IMR-90 (cell line): Measurements from ENCODE around the gene ASB13.

Experiments used
- BHLHE40 ChIP-seq: fragments of 150-350 bp; IDR thresholded peaks from 2 replicates; pipeline ENCODE4 v1.6.1; 2016; ENCODE audit warnings: mild to moderate bottlenecking, low read depth, low read length
- CEBPB ChIP-seq: IDR thresholded peaks from 2 replicates; pipeline ENCODE4 v1.6.1; 2012; ENCODE audit warnings: low read depth, low read length, improper control_type of control experiment
- CHD1 ChIP-seq: IDR thresholded peaks from 2 replicates; pipeline ENCODE4 v1.6.1; 2012; ENCODE audit warnings: low read depth, low read length, improper control_type of control experiment
- MAZ ChIP-seq: IDR thresholded peaks from 2 replicates; pipeline ENCODE4 v1.6.1; 2012; ENCODE audit warnings: low read depth, mild to moderate bottlenecking, low read length, improper control_type of control experiment, moderate library complexity, borderline replicate concordance
- MXI1 ChIP-seq: IDR thresholded peaks from 2 replicates; pipeline ENCODE4 v1.6.1; 2012; ENCODE audit warnings: low read depth, mild to moderate bottlenecking, low read length, moderate library complexity, borderline replicate concordance
- NFE2L2 ChIP-seq: fragments of 150-350 bp; IDR thresholded peaks from 2 replicates; pipeline ENCODE4 v1.6.1; 2016; ENCODE audit warnings: low read depth, mild to moderate bottlenecking, low read length
- POLR2A ChIP-seq: IDR thresholded peaks from 2 replicates; pipeline ENCODE4 v1.6.1; 2012; ENCODE audit warnings: mild to moderate bottlenecking, low read depth, low read length
- RAD21 ChIP-seq: IDR thresholded peaks from 2 replicates; pipeline ENCODE4 v1.6.1; 2012; ENCODE audit warnings: low read length, improper control_type of control experiment
- RCOR1 ChIP-seq: IDR thresholded peaks from 2 replicates; pipeline ENCODE4 v1.6.1; 2012; ENCODE audit warnings: mild to moderate bottlenecking, low read length, improper control_type of control experiment; ENCODE audit not compliant: insufficient replicate concordance
- RFX5 ChIP-seq: IDR thresholded peaks from 2 replicates; pipeline ENCODE4 v1.8.0; 2012; ENCODE audit warnings: low read depth, mild to moderate bottlenecking, low read length, moderate library complexity
- SMC3 ChIP-seq: fragments of 150-350 bp; IDR thresholded peaks from 2 replicates; pipeline ENCODE4 v1.6.1; 2016; ENCODE audit warnings: low read depth, mild to moderate bottlenecking, antibody characterized with exemption, low read length, moderate library complexity
- TF ChIP-seq, protein P1 (sequence below): conservative IDR thresholded peaks from 2 replicates; pipeline ENCODE4 v1.5.1; 2012; ENCODE audit warnings: mild to moderate bottlenecking, low read depth, low read length, improper control_type of control experiment
- TF ChIP-seq, protein P2 (sequence below): fragments of 150-350 bp; IDR thresholded peaks from 2 replicates; pipeline ENCODE4 v1.6.1; 2017; ENCODE audit warnings: mild to moderate bottlenecking, antibody characterized with exemption, low read length, low read depth

DNA sequence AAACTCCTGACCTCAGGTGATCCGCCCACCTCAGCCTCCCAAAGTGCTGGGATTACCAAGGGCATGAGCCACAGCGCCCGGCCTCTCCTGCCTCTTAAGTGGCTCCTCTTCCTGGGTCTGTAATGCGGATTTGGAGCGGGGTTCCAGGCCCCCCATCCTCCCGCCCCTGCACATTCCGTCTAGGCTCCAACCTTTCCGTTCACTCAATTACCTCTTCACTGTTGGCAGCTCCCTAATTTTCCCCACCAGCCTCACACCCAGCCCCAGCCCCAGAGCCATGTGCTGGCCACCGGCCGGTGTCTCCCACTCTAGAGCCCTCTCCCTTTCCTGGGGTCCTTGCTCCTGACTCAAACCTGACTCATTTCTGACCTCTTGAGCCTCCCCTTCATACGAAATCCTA, 16.6 kb downstream of the ASB13 start:
- no peak for TF ChIP-seq SMC3
- no peak for TF ChIP-seq RFX5
- TF ChIP-seq, protein P1, sequence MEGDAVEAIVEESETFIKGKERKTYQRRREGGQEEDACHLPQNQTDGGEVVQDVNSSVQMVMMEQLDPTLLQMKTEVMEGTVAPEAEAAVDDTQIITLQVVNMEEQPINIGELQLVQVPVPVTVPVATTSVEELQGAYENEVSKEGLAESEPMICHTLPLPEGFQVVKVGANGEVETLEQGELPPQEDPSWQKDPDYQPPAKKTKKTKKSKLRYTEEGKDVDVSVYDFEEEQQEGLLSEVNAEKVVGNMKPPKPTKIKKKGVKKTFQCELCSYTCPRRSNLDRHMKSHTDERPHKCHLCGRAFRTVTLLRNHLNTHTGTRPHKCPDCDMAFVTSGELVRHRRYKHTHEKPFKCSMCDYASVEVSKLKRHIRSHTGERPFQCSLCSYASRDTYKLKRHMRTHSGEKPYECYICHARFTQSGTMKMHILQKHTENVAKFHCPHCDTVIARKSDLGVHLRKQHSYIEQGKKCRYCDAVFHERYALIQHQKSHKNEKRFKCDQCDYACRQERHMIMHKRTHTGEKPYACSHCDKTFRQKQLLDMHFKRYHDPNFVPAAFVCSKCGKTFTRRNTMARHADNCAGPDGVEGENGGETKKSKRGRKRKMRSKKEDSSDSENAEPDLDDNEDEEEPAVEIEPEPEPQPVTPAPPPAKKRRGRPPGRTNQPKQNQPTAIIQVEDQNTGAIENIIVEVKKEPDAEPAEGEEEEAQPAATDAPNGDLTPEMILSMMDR = no peak
- TF ChIP-seq RAD21 = no peak
- TF ChIP-seq, protein P2, sequence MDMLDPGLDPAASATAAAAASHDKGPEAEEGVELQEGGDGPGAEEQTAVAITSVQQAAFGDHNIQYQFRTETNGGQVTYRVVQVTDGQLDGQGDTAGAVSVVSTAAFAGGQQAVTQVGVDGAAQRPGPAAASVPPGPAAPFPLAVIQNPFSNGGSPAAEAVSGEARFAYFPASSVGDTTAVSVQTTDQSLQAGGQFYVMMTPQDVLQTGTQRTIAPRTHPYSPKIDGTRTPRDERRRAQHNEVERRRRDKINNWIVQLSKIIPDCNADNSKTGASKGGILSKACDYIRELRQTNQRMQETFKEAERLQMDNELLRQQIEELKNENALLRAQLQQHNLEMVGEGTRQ = no peak
- no peak for TF ChIP-seq POLR2A
- no peak for TF ChIP-seq NFE2L2
- TF ChIP-seq CEBPB = no peak
- TF ChIP-seq BHLHE40 = no peak
- no peak for TF ChIP-seq MAZ
- TF ChIP-seq RCOR1 = no peak
- no peak for TF ChIP-seq CHD1
- no peak for TF ChIP-seq MXI1
